Nucleus accumbens (tissue), 56 donors: ENCODE results near the gene PTPRE.
"Not testable (repeated sequence)": the region's sequence is repeated elsewhere in the genome, so short reads cannot be mapped to it uniquely, and the experiment has no call there.

Experiments
- DNase-seq, 56 donors: peaks; one replicate each; lab custom pipeline; 2025; lab: John Stamatoyannopoulos, UW

Gene PTPRE

DNA sequence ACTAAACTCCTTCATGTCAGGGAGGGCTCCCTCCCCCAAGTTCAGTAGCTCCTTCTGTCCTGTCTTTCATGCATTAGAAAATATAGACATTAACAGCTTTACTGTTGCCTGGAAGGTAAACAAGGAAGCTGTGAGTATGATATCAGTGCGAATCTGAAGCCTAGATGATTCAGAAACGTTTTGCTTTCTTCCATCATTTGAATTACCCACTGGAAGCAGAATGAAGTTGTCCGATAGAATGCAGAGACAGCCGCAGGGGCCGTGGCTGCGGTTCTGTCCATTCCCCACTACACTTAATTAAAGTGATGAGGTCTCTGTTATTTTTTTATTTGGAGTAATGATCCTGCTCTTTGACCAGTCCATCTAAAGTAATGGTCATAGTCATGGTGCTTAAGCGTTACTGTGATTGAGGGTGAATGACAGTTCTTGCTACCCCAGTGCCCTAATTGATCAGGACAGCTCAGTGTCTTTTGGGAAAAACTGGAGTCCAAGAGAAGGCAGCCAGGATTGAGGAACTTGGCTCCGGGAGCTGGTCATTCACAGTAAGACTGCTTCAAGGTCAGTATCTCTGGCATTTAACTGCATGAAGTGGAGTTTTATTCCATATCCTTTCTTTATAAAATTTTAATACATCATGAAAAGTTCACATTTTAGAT is 69.9 kb downstream of the PTPRE start:
- DNase-seq = no peak

- peak in 40 of 56 donors; percentile 23 to 81 (median 54) for DNase-seq
Observed at GRCh38 chr10:127977357-127978009, 70.6 kb downstream of the PTPRE start.

DNA sequence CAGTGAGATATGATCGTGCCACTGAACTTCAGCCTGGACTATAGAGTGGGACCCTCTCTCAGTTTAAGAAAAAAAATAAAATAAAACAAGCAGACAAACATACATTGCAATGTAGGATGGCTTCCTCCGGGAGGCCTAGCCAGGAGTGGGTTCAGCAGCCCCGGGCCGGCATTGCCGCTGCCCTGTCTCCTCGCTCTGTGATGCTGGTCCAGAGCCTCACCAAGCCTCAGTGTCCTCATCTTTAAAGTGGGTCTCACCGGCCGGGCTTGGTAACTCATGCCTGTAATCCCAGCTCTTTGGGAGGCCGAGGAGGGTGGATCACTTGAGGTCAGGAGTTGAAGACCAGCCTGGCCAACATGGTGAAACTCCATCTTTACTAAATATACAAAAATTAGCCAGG is 71.6 kb downstream of the PTPRE start:
- DNase-seq = no peak

GRCh38 chr10:127979045-127979444 is 72.1 kb downstream of the PTPRE start:
- DNase-seq = no peak

GRCh38 chr10:127979566-127979965 is 72.7 kb downstream of the PTPRE start:
- DNase-seq = no peak

DNA sequence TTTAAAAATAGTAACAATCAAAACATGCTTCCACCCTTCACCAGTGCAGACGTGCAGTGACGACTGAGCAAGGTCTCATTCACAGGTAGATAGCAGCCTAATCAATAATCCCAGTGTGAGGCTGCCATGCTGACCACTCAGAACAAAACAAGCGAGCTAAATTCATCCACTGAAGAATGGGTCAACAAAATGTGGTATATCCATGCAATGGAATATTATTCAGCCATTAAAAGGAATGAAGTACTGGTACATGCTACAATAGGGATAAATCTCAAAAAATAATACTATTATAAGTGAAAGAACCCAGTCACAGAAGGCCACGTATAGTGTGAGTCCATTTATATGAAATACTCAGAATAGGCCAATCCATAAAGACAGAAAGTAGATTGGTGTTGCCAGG is 74.0 kb downstream of the PTPRE start:
- no peak for DNase-seq

DNA sequence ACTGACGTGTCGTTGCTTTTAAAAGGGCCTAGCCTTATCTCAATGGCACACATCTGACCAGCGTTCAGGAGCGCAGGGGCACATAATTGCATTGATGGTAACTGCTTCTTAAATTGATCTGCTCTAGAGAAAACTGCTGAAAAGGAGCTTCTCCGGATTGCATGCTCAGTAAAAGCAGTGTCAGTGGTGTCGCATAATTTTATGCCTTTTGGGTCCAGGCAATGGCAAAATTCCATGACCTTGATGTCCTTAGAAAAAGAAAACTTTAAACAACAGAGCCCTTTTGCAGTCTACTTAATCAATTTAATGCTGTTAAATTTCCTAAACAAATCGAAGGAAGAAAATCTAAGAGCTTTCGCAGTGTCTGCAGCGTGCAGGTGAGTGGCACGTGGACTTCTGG is 75.7 kb downstream of the PTPRE start:
- DNase-seq = no peak

DNA sequence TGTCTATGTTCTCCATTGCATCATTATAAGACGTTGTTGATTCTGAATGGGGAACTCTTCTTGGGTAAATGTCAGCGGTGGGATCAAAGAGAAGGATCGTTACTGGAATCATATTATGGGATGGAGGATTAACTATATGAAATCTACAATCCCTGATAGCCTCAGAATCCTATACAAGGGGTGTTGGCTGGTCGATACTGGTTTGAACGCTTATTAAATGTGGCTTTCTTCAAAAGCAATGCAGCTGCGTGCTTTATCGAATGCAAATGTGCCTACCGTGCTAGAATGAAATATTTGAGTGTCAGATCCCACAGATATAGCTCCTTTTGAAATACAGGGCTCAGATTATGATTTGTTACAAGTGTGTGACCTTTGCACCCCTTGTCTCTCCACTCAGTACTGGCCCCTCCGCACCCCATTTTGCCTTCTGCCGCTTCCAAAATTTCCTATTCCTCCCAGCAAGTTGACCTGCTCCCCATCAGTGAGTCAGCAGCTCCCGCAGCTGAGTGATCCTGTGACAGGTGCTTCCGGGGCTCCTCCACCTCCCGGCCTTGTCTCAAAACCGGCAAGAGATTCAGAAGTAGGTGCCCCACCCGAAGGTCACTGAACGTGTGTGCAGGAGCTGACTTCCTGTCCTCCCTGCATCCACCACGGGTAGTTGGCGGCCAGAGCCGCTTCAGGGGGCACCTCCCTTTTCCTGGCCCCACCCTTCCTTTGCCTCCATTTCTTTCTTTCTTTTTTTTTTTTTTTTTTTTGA is 76.6 kb downstream of the PTPRE start:
- peak in 1 of 56 donors; percentile 36 for DNase-seq

DNA sequence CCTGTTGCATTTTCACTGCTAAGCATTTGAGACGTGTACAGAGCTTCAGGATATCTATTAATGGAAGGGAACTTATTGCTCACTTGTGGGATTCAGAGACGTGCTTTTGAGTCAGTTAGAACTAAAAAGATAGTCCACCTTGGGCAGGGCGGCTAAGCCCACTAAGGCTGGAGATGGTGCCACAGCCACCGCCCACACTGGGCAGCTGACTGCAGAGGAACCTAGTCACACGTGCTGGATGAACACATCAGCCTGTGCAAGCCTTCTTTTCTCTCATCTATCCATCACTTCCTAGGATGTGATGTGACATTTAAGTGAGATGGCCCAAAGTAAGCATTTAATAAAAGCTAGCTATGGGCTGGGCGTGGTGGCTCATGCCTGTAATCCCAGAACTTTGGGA is 78.0 kb downstream of the PTPRE start:
- DNase-seq = no peak

GRCh38 chr10:127986531-127987466 is 79.9 kb downstream of the PTPRE start:
- no peak for DNase-seq

GRCh38 chr10:127987467-127988380 is 80.8 kb downstream of the PTPRE start:
- DNase-seq = no peak

DNA sequence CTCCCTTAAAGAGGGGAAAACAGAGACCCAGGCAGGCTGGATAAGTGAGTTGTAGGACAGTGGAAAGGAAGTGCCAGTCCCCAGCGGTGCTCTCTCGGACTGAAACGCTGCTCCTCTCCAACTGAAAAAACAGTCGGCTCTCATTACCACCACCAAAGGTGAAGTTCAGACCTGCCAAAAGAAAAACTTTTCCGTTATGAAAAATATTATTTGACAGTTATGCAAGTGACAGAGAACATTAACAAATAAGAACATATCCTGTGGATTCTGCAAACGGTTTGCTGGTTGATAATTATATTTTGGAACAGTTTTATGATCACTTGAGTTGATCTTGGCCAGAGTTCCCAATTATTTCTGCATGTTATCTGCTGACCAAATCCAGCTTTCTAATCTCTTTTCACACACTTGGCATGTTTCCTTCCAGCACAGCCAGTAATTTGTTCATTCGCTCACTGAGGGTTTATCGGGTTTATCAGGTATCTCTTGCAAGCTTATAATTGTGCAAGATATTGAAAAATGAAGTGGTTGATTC is 82.6 kb downstream of the PTPRE start:
- DNase-seq = no peak

GRCh38 chr10:127990132-127990788 is 83.4 kb downstream of the PTPRE start:
- not testable (repeated sequence) for DNase-seq

GRCh38 chr10:127990846-127991542 is 84.1 kb downstream of the PTPRE start:
- peak in 13 of 56 donors; percentile 13 to 62 (median 37) for DNase-seq

DNA sequence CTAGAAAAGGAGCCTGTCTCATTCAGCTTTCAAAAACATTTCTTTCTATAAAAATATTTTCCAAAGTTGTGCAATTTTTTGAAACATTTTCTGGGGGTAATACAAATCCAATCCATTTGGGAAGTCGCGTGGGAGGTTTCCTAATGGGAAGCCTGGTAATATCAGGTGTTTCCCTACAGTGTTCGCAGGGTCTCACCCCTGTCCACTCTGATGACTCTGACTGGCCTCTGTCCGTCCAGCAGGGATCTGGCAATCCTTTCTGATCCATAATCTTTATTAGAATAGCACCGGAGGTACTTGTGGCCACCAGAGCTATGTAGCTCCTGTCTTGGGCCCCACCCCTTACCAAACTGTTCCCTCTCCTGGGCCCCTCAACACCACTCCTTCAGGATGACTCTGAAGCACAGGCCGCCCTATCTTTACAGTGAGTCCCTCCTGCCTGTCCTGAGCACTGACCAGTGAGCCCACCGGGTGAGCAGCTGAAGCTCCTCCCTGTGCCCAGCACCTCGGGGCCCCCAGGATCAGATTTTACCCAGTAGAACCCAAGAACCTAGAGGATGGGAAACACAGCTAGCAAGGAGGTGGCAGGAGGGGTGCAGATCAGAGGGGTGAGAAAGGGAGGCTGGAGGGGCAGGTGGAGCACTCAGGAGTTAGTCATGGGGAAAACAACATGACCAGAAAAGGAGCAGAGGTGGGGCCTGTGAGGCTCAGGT is 84.8 kb downstream of the PTPRE start:
- no peak for DNase-seq

DNA sequence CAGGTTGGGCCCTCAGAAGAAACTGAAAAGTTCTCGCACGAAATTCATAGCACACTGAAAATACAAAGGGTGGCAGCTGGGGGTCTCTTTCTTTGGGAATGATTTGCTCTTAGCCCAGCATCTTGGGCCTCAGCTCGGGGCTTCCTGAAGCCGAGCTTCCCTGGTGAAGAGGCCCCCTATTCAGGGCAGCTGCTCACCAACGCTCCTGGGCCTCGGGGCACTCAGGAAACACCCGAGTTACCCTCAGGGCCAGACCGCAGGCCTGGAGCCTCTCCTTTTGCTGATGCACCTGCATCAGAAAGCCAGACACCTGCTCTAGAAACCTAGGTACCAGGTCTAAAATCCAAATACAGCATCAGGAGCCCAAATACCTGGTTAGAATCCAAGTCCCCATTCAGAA is 85.5 kb downstream of the PTPRE start:
- DNase-seq = no peak

DNA sequence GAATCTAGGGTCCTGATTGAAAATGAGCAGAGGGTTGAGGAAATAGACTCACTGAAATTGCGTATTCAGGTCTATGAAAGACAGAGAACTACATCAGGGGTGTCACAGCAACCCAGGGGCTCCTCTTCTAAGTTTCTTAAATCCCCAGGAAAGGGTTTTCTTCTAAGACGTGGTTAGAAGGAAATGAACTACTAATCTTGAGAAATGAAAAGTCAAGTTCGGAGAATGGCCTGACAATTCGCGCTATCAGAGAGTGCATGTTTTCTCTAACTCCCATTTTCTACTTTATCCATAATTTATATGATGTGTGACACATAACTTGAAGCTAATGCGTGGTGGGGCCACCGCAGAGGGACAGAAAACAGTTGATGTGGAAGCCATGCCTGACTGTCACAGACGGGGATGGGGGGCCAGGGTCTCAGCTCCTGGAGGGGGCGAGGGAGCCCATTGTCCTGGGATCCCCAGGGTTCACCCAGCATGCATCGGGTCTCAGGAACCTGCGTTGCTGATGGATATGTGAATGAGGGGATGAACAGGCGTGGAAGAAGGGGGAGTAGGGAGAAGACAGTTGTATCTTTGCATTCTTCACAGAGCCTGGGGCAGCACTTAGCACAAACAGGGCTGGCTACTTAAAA is 86.3 kb downstream of the PTPRE start:
- no peak for DNase-seq
